ENCODE results near the gene LAGE3. TPM values are rescaled to one million over a fixed set of nuclear protein-coding genes. Genes with fewer than 3 reads are reported as not detected.

LAGE3 gene
- total and polyA plus RNA-seq, 10 of the 15 experiments (the other 5 are each of a cell fraction or from before 2014, with no cell fraction given): 5.3 to 63.7 (median 19.7) TPM

DNA sequence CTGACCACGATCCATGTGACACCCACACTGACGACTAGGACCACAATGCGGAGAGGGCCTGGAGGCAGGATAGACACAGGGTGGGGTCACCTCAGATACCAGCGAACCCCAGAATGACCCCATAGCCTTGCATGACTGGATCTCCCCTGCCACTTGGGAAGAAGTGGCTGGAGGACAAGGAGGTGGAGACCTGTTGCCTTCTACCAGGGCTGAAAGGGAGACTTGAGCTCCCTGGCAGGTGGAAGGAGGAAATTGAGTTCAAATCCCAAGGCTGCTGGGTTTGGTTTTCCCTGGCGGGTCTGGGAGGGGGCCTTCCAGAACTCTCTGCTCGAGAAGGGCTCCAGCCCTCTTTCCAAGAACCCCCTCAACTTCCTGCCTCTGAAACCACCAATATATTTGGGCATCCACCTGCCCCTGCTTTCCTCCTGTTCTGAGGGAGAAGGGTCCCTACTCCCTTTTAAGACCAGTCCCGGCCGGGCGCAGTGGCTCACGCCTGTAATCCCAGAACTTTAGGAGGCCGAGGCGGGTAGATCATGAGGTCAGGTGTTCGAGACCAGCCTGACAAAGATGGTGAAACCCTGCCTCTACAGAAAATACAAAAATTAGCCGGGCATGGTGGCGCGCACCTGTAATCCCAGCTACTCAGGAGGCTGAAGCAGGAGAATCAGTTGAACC lies 33.9 kb upstream of the LAGE3 start:
- ChIA-PET SMC1A (ENCODE audit: uncharacterized antibody, unreplicated experiment) (interaction anchor here (1.1 kb wide), 1 partner anchor 14 kb away, joined by 3 read pairs; no protein-coding TSS in a partner anchor), POLR2A (no interaction called here), RAD21 (ENCODE audit: unreplicated experiment) (no interaction called here), CTCF (no interaction called here)
- Histone ChIP-seq H2AFZ (ENCODE audit: control insufficient read depth, low read depth, low read length) (no peak overlapping the region), H3K27ac (ENCODE audit: control insufficient read depth, insufficient read depth) (no peak overlapping the region), H3K9ac (ENCODE audit: control insufficient read depth, insufficient read depth, low read length) (no peak overlapping the region), H3K4me1 (ENCODE audit: control insufficient read depth, insufficient read depth, low read length) (no peaks in the 10 kb centered on the region), H3K9me3 (replicated peaks; ENCODE audit: control insufficient read depth, insufficient read depth, low read length) (no peaks in the 10 kb centered on the region; the same call in 2 of the 3 replicates), H3K27me3 (replicated peaks in 1 of 2; ENCODE audit: control insufficient read depth in 2 of 2, insufficient read depth in 2 of 2, low read length in 1 of 2) (no peaks in the 10 kb centered on the region), H3K79me2 (ENCODE audit: control insufficient read depth, insufficient read depth, low read length) (no peaks in the 10 kb centered on the region; the same call in none of the 2 replicates), H3K4me3 (no peak overlapping the region), H3K4me2 (ENCODE audit: control insufficient read depth, insufficient read depth) (no peak overlapping the region), H3K36me3 (ENCODE audit: control insufficient read depth in 2 of 2, insufficient read depth in 2 of 2, low read length in 1 of 2) (no peaks in the 10 kb centered on the region), H4K20me1 (ENCODE audit: control insufficient read depth, insufficient read depth) (no peaks in the 10 kb centered on the region)
- intact Hi-C loops (cut with micrococcal nuclease; ENCODE audit: unreplicated experiment) (no loop called here), in situ Hi-C loops (cut with MboI) (no loop called here)
- TF ChIP-seq WRNIP1 (IDR thresholded peaks at IDR 0.05; ENCODE audit: borderline replicate concordance, low read depth, low read length) (no peak), EP300 (IDR thresholded peaks at IDR 0.05; ENCODE audit: borderline replicate concordance in 1 of 2, control insufficient read depth in 1 of 2, low read depth in 2 of 2, low read length in 2 of 2) (no peak), TBL1XR1 (IDR thresholded peaks at IDR 0.05; ENCODE audit: low read depth, low read length) (no peak), TCF7 (IDR thresholded peaks at IDR 0.05; ENCODE audit: borderline replicate concordance) (no peak), JUND (IDR thresholded peaks at IDR 0.05; ENCODE audit: low read depth, low read length) (no peak), ZNF207 (IDR thresholded peaks at IDR 0.05; ENCODE audit: borderline replicate concordance) (no peak), BMI1 (IDR thresholded peaks at IDR 0.05; ENCODE audit: borderline replicate concordance) (no peak), KDM1A (IDR thresholded peaks at IDR 0.05; ENCODE audit: borderline replicate concordance) (no peak), SIX5 (IDR thresholded peaks at IDR 0.05; ENCODE audit: low read depth, low read length, severe bottlenecking) (no peak), CREB1 (IDR thresholded peaks at IDR 0.05; ENCODE audit: low read depth) (no peak), ASH2L (IDR thresholded peaks at IDR 0.05; ENCODE audit: borderline replicate concordance, low read depth) (no peak), ZBED1 (IDR thresholded peaks at IDR 0.05; ENCODE audit: borderline replicate concordance) (no peak), CBFB (IDR thresholded peaks at IDR 0.05; ENCODE audit: low read depth) (no peak), BCL11A (IDR thresholded peaks at IDR 0.05; ENCODE audit: low read depth, low read length) (no peak), FOXM1 (IDR thresholded peaks at IDR 0.05; ENCODE audit: low read depth, low read length) (no peak)
- TF ChIP-seq, protein P1, sequence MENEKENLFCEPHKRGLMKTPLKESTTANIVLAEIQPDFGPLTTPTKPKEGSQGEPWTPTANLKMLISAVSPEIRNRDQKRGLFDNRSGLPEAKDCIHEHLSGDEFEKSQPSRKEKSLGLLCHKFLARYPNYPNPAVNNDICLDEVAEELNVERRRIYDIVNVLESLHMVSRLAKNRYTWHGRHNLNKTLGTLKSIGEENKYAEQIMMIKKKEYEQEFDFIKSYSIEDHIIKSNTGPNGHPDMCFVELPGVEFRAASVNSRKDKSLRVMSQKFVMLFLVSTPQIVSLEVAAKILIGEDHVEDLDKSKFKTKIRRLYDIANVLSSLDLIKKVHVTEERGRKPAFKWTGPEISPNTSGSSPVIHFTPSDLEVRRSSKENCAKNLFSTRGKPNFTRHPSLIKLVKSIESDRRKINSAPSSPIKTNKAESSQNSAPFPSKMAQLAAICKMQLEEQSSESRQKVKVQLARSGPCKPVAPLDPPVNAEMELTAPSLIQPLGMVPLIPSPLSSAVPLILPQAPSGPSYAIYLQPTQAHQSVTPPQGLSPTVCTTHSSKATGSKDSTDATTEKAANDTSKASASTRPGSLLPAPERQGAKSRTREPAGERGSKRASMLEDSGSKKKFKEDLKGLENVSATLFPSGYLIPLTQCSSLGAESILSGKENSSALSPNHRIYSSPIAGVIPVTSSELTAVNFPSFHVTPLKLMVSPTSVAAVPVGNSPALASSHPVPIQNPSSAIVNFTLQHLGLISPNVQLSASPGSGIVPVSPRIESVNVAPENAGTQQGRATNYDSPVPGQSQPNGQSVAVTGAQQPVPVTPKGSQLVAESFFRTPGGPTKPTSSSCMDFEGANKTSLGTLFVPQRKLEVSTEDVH (IDR thresholded peaks at IDR 0.05; ENCODE audit: low read depth, partially characterized antibody): no peak
- TF ChIP-seq, protein P2, sequence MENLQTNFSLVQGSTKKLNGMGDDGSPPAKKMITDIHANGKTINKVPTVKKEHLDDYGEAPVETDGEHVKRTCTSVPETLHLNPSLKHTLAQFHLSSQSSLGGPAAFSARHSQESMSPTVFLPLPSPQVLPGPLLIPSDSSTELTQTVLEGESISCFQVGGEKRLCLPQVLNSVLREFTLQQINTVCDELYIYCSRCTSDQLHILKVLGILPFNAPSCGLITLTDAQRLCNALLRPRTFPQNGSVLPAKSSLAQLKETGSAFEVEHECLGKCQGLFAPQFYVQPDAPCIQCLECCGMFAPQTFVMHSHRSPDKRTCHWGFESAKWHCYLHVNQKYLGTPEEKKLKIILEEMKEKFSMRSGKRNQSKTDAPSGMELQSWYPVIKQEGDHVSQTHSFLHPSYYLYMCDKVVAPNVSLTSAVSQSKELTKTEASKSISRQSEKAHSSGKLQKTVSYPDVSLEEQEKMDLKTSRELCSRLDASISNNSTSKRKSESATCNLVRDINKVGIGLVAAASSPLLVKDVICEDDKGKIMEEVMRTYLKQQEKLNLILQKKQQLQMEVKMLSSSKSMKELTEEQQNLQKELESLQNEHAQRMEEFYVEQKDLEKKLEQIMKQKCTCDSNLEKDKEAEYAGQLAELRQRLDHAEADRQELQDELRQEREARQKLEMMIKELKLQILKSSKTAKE (IDR thresholded peaks at IDR 0.05; ENCODE audit: low read depth, poor library complexity, severe bottlenecking): no peak
- TF ChIP-seq, protein P3, sequence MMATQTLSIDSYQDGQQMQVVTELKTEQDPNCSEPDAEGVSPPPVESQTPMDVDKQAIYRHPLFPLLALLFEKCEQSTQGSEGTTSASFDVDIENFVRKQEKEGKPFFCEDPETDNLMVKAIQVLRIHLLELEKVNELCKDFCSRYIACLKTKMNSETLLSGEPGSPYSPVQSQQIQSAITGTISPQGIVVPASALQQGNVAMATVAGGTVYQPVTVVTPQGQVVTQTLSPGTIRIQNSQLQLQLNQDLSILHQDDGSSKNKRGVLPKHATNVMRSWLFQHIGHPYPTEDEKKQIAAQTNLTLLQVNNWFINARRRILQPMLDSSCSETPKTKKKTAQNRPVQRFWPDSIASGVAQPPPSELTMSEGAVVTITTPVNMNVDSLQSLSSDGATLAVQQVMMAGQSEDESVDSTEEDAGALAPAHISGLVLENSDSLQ (IDR thresholded peaks at IDR 0.05): no peak
- DNase-seq (ENCODE audit: low read depth, low spot score) (no peak), ATAC-seq (no peak), FAIRE-seq (no peak)
- WGBS (ENCODE audit: insufficient coverage, insufficient replicate concordance, low lambda C conversion rate, missing lambda C conversion rate): 78% methylated on average over 16 of the region's 16 CpGs
- no TSS peak for BruUV-seq (replicated peaks)

Measured in GM12878 (cell line).